ENCODE measurements around the gene NEU1. TPM values are rescaled to one million over a fixed set of nuclear protein-coding genes. Genes with fewer than 3 reads are reported as not detected.

Gene NEU1
- total RNA-seq, 3 donors from 2014 or later (not counting 1 experiment from before 2014, with no cell fraction given) = 36.1 to 69.6 (median 51.5) TPM

GRCh38 chr6:31876357-31876756 is 13.7 kb upstream of the NEU1 start:
- Mint-ChIP-seq H3K27me3 (ENCODE audit: low read depth in 2 of 2) (no peaks in the 10 kb centered on the region), H3K27ac (no peak overlapping the region), H3K4me3 (no peak overlapping the region), H3K9me3 (no peaks in the 10 kb centered on the region), H3K4me1 (peaks cover 0 to 10% of the 10 kb centered on the region in 2 donors), H3K36me3 (peaks cover 5% of the 10 kb centered on the region)
- H3K27ac ChIP-seq (ENCODE audit: low read length) = no peak overlapping the region
- no peak for TF ChIP-seq CTCF (IDR thresholded peaks at IDR 0.05)
- DNase-seq (no peak), ATAC-seq (no peak)
- H3K4me1 ChIP-seq (ENCODE audit: control insufficient read depth, insufficient read depth, low read length) = no peaks in the 10 kb centered on the region
- peaks cover 19% of the 10 kb centered on the region for H3K36me3 ChIP-seq (ENCODE audit: control insufficient read depth, insufficient read depth, low read length)
- no peak overlapping the region for H3K4me3 ChIP-seq (ENCODE audit: low read length)
- H3K27me3 ChIP-seq (ENCODE audit: control insufficient read depth, insufficient read depth, low read length) = no peaks in the 10 kb centered on the region
- WGBS (ENCODE audit: insufficient coverage) = 88% methylated on average over 6 of the region's 7 CpGs
- H3K9me3 ChIP-seq (ENCODE audit: control insufficient read depth, insufficient read depth, low read length) = no peaks in the 10 kb centered on the region
- intact Hi-C loops (cut with micrococcal nuclease) = no loop called here

- Histone ChIP-seq H3K9me3 (ENCODE audit: control insufficient read depth, insufficient read depth, low read length) (no peaks in the 10 kb centered on the region), H3K27ac (ENCODE audit: low read length) (no peak overlapping the region), H3K27me3 (ENCODE audit: control insufficient read depth, insufficient read depth, low read length) (no peaks in the 10 kb centered on the region), H3K4me1 (ENCODE audit: control insufficient read depth, insufficient read depth, low read length) (no peaks in the 10 kb centered on the region), H3K36me3 (ENCODE audit: control insufficient read depth, insufficient read depth, low read length) (peaks cover 14% of the 10 kb centered on the region), H3K4me3 (ENCODE audit: low read length) (no peak overlapping the region)
- Mint-ChIP-seq H3K9me3 (no peaks in the 10 kb centered on the region), H3K27ac (peak overlapping the region in 1 of 2 donors; percentile 5), H3K4me3 (no peak overlapping the region), H3K36me3 (peaks cover under 1% of the 10 kb centered on the region), H3K27me3 (ENCODE audit: low read depth in 2 of 2) (no peaks in the 10 kb centered on the region), H3K4me1 (peaks cover 0 to 5% of the 10 kb centered on the region in 2 donors)
- WGBS (ENCODE audit: insufficient coverage) = 75% methylated on average over 4 of the region's 5 CpGs
- TF ChIP-seq CTCF (IDR thresholded peaks at IDR 0.05) = no peak
- intact Hi-C loops (cut with micrococcal nuclease) = no loop called here
- DNase-seq (no peak), ATAC-seq (no peak)
These were observed 13.3 kb upstream of the NEU1 start for GRCh38 chr6:31875877-31876276.

GRCh38 chr6:31874836-31875572 is 12.4 kb upstream of the NEU1 start:
- Histone ChIP-seq H3K4me3 (ENCODE audit: low read length) (no peak overlapping the region), H3K27ac (ENCODE audit: low read length) (no peak overlapping the region), H3K4me1 (ENCODE audit: control insufficient read depth, insufficient read depth, low read length) (no peaks in the 10 kb centered on the region), H3K9me3 (ENCODE audit: control insufficient read depth, insufficient read depth, low read length) (no peaks in the 10 kb centered on the region), H3K36me3 (ENCODE audit: control insufficient read depth, insufficient read depth, low read length) (peaks cover 5% of the 10 kb centered on the region), H3K27me3 (ENCODE audit: control insufficient read depth, insufficient read depth, low read length) (no peaks in the 10 kb centered on the region)
- no peak for ATAC-seq
- no peaks in the 10 kb centered on the region for H3K9me3 Mint-ChIP-seq
- no peak for TF ChIP-seq CTCF (IDR thresholded peaks at IDR 0.05)
- H3K4me1 Mint-ChIP-seq = peaks cover 0 to 5% of the 10 kb centered on the region in 2 donors
- H3K27me3 Mint-ChIP-seq (ENCODE audit: low read depth in 2 of 2) = no peaks in the 10 kb centered on the region
- intact Hi-C loops (cut with micrococcal nuclease) = no loop called here
- 77% methylated on average over 4 of the region's 5 CpGs for WGBS (ENCODE audit: insufficient coverage)
- H3K4me3 Mint-ChIP-seq = no peak overlapping the region
- DNase-seq = no peak
- no peak overlapping the region for H3K27ac Mint-ChIP-seq
- H3K36me3 Mint-ChIP-seq = no peaks in the 10 kb centered on the region
